ENCODE data around the gene NACC1.

GRCh38 chr19:13117176-13117771, 790 bp upstream of the NACC1 start:
- TF ChIP-seq SUZ12 (IDR thresholded peaks at IDR 0.05; ENCODE audit: extremely low read depth, insufficient read depth, insufficient read length) (no peak), YY1 (IDR thresholded peaks at IDR 0.05; ENCODE audit: insufficient read depth, insufficient read length) (no peak)
